Liver (tissue), 9 donors: ENCODE measurements around the gene EMP2. TPM values are rescaled to one million over a fixed set of nuclear protein-coding genes. Genes with fewer than 3 reads are reported as not detected.

Source experiments
- DNase-seq: peaks from one replicate; pipeline ENCODE4 v3.0.0-alpha.2; 2017; ENCODE audit warnings: low spot score
- H3K27ac ChIP-seq, 2 donors: one replicate each; pipeline ENCODE4 v1.7.0; 2013; ENCODE audit warnings: inconsistent platforms in 2 of 2, low read length in 2 of 2, control low read depth in 1 of 2, low read depth in 1 of 2, mild to moderate bottlenecking in 1 of 2
- H3K27me3 ChIP-seq, 4 donors: one replicate each; pipeline versions ENCODE4 v1.6.1 to v1.7.0; 2013; ENCODE audit warnings: low read length in 3 of 4, inconsistent platforms in 1 of 4, mild to moderate bottlenecking in 1 of 4, moderate library complexity in 1 of 4; ENCODE audit not compliant: control insufficient read depth in 4 of 4, insufficient read depth in 4 of 4
- H3K36me3 ChIP-seq, 4 donors: one replicate each; pipeline versions ENCODE4 v1.6.1 to v1.7.0; 2013; ENCODE audit warnings: low read length in 3 of 4, mild to moderate bottlenecking in 3 of 4, low read depth in 1 of 4, moderate library complexity in 1 of 4; ENCODE audit not compliant: control insufficient read depth in 4 of 4, insufficient read depth in 3 of 4
- H3K4me1 ChIP-seq, 4 donors: one replicate each; pipeline versions ENCODE4 v1.6.1 to v1.7.0; 2013; ENCODE audit warnings: low read length in 3 of 4, mild to moderate bottlenecking in 3 of 4, moderate library complexity in 1 of 4; ENCODE audit not compliant: control insufficient read depth in 4 of 4, insufficient read depth in 4 of 4
- H3K4me3 ChIP-seq, 3 donors: one replicate each; pipeline versions ENCODE4 v1.6.1 to v1.7.0; 2013; ENCODE audit warnings: low read length in 3 of 3, control low read depth in 1 of 3, low read depth in 1 of 3, mild to moderate bottlenecking in 1 of 3
- H3K9ac ChIP-seq, 2 donors: one replicate each; pipeline ENCODE4 v1.7.0; 2013; ENCODE audit warnings: low read length in 2 of 2, mild to moderate bottlenecking in 2 of 2, moderate library complexity in 2 of 2, control low read depth in 1 of 2, low read depth in 1 of 2
- H3K9me3 ChIP-seq, 4 donors: one replicate each; pipeline versions ENCODE4 v1.6.1 to v1.7.0; 2013; ENCODE audit warnings: low read length in 3 of 4; ENCODE audit not compliant: control insufficient read depth in 4 of 4
- ATF3 ChIP-seq: IDR thresholded peaks from 2 replicates; pipeline ENCODE4 v1.6.1; 2016; ENCODE audit warnings: antibody characterized with exemption
- CTCF ChIP-seq: fragments of 150-350 bp; IDR thresholded peaks from 2 replicates; pipeline ENCODE4 v1.5.1; 2017; ENCODE audit warnings: improper control_type of control experiment, low read depth, low read length; ENCODE audit not compliant: missing input control
- EGR1 ChIP-seq, 2 donors: IDR thresholded peaks; 2 replicates each; pipeline ENCODE4 v1.6.1; 2016 to 2018; ENCODE audit warnings: antibody characterized with exemption in 2 of 2, low read depth in 2 of 2
- FOXA1 ChIP-seq: IDR thresholded peaks from 2 replicates; pipeline ENCODE4 v1.6.1; 2016; ENCODE audit warnings: antibody characterized with exemption
- FOXA2 ChIP-seq: IDR thresholded peaks from 2 replicates; pipeline ENCODE4 v1.6.1; 2016; ENCODE audit warnings: antibody characterized with exemption
- GABPA ChIP-seq, 2 donors: IDR thresholded peaks in 1 of 2; conservative IDR thresholded peaks in 1 of 2; 2 replicates each; pipeline ENCODE4 v1.6.1; 2016; ENCODE audit warnings: antibody characterized with exemption in 2 of 2, mild to moderate bottlenecking in 1 of 2, moderate library complexity in 1 of 2
- HNF4A ChIP-seq, 2 donors: conservative IDR thresholded peaks; 2 replicates each; pipeline ENCODE4 v1.6.1; 2016; ENCODE audit warnings: antibody characterized with exemption in 2 of 2, mild to moderate bottlenecking in 2 of 2
- HNF4G ChIP-seq: IDR thresholded peaks from 2 replicates; pipeline ENCODE4 v1.6.1; 2016; ENCODE audit warnings: antibody characterized with exemption
- JUND ChIP-seq, 2 donors: IDR thresholded peaks; 2 replicates each; pipeline ENCODE4 v1.6.1; 2016; ENCODE audit warnings: antibody characterized with exemption in 2 of 2
- MAX ChIP-seq: IDR thresholded peaks from 2 replicates; pipeline ENCODE4 v1.6.1; 2016; ENCODE audit warnings: antibody characterized with exemption
- NR2F2 ChIP-seq: IDR thresholded peaks from 2 replicates; pipeline ENCODE4 v1.6.1; 2016; ENCODE audit warnings: antibody characterized with exemption
- RAD21 ChIP-seq, 2 donors: IDR thresholded peaks; 2 replicates each; pipeline ENCODE4 v1.6.1; 2016; ENCODE audit warnings: antibody characterized with exemption in 2 of 2, mild to moderate bottlenecking in 2 of 2
- REST ChIP-seq: IDR thresholded peaks from 2 replicates; pipeline ENCODE4 v1.6.1; 2016; ENCODE audit warnings: antibody characterized with exemption, mild to moderate bottlenecking
- RXRA ChIP-seq, 2 donors: IDR thresholded peaks; 2 replicates each; pipeline ENCODE4 v1.6.1; 2017 to 2018; ENCODE audit warnings: antibody characterized with exemption in 2 of 2, mild to moderate bottlenecking in 1 of 2
- SP1 ChIP-seq: IDR thresholded peaks from 2 replicates; pipeline ENCODE4 v1.6.1; 2018; ENCODE audit warnings: antibody characterized with exemption, mild to moderate bottlenecking
- TAF1 ChIP-seq: conservative IDR thresholded peaks from 2 replicates; pipeline ENCODE4 v1.6.1; 2016; ENCODE audit warnings: antibody characterized with exemption, mild to moderate bottlenecking
- YY1 ChIP-seq: IDR thresholded peaks from 2 replicates; pipeline ENCODE4 v1.6.1; 2016; ENCODE audit warnings: antibody characterized with exemption, mild to moderate bottlenecking
- ZBTB33 ChIP-seq: IDR thresholded peaks from 2 replicates; pipeline ENCODE4 v1.6.1; 2016; ENCODE audit warnings: antibody characterized with exemption
- WGBS: extraction: QIAGEN DNeasy Blood & Tissue Kit; methylation state at CpG from one replicate; pipeline ENCODE4 v1.1.7; 2013; 5-methylcytosine and 5-hydroxymethylcytosine counted together
- polyA plus RNA-seq, 2 donors: library from polyadenylated mRNA; stranded (reverse) in 1 of 2; unstranded in 1 of 2; fragments of 200-250 nt in 1 of 2; fragments of >200 nt in 1 of 2; fragmentation: Nextera tagmentation in 1 of 2; extraction: Ambion mirVana in 1 of 2; gene quantifications; one replicate each; pipeline versions ENCODE4 v1.2.1 to v1.2.3, GENCODE V29; 2013 to 2015
- total RNA-seq, 2 donors: library from RNA; depleted of rRNA; stranded (reverse); fragments of >200 nt; gene quantifications; one replicate each; pipeline ENCODE4 v1.2.3, GENCODE V29; 2014
- donor health status: healthy.
- donor health status: healthy.
- donor health status: healthy.
- donor health status: healthy.
- donor health status: healthy.

The EMP2 gene
- total and polyA plus RNA-seq, 4 donors: 6.2 to 138 (median 66.7) TPM

GRCh38 chr16:10569621-10570020 is 10.8 kb downstream of the EMP2 start:
- Histone ChIP-seq H3K27me3 (no peaks in the 10 kb centered on the region), H3K27ac (no peak overlapping the region), H3K4me3 (no peak overlapping the region), H3K36me3 (no peaks in the 10 kb centered on the region), H3K9ac (no peak overlapping the region), H3K9me3 (no peaks in the 10 kb centered on the region), H3K4me1 (no peaks in the 10 kb centered on the region)
- TF ChIP-seq NR2F2 (no peak), RAD21 (IDR thresholded peaks at IDR 0.05) (no peak), HNF4G (no peak), FOXA1 (no peak), CTCF (no peak), HNF4A (conservative IDR thresholded peaks at IDR 0.05) (no peak), GABPA (IDR thresholded peaks at IDR 0.05 in 1 of 2, conservative IDR thresholded peaks at IDR 0.05 in 1 of 2) (no peak), ATF3 (no peak), EGR1 (IDR thresholded peaks at IDR 0.05; ENCODE audit: low read depth in 2 of 2) (no peak), YY1 (no peak), TAF1 (no peak), JUND (IDR thresholded peaks at IDR 0.05) (no peak), FOXA2 (no peak), MAX (no peak), SP1 (no peak), ZBTB33 (no peak), REST (no peak), RXRA (IDR thresholded peaks at IDR 0.05) (no peak)
- WGBS: 84% methylated on average over 8 of the region's 8 CpGs
- DNase-seq: no peak

- Histone ChIP-seq H3K27ac (no peak overlapping the region), H3K9ac (no peak overlapping the region), H3K36me3 (no peaks in the 10 kb centered on the region), H3K4me3 (no peak overlapping the region), H3K9me3 (no peaks in the 10 kb centered on the region), H3K27me3 (no peaks in the 10 kb centered on the region), H3K4me1 (no peaks in the 10 kb centered on the region)
- no peak for DNase-seq
- WGBS: 88% methylated on average over 6 of the region's 6 CpGs
- TF ChIP-seq RAD21 (IDR thresholded peaks at IDR 0.05) (peak in 1 of 2 donors; percentile 29), YY1 (no peak), REST (no peak), NR2F2 (no peak), JUND (IDR thresholded peaks at IDR 0.05) (no peak)
These were observed 13.8 kb downstream of the EMP2 start for GRCh38 chr16:10566613-10567012.
